ENCODE results near the gene CDS1. TPM values are rescaled to one million over a fixed set of nuclear protein-coding genes. Genes with fewer than 3 reads are reported as not detected.
A peak's percentile ranks its signal among the peaks of the same experiment; 100 is the strongest.

CDS1 gene
- total RNA-seq, 1 donor from 2014 or later: 12.9 TPM

GRCh38 chr4:84579403-84579776, 3.5 kb upstream of the CDS1 start:
- no peak overlapping the region for H3K4me3 ChIP-seq (ENCODE audit: low read depth, low read length)
- peak; percentile 69 for DNase-seq (ENCODE audit: low read depth)
- TF ChIP-seq CTCF (conservative IDR thresholded peaks at IDR 0.05; ENCODE audit: low read depth, low read length): no peak

- TF ChIP-seq CTCF (conservative IDR thresholded peaks at IDR 0.05; ENCODE audit: low read depth, low read length): no peak
- H3K4me3 ChIP-seq (ENCODE audit: low read depth, low read length): peak overlapping the region; percentile 78
- peak; percentile 49 for DNase-seq (ENCODE audit: low read depth)
These were observed 482 bp upstream of the CDS1 start for GRCh38 chr4:84582302-84582987.

- no peak for DNase-seq (ENCODE audit: low read depth)
- no peak for TF ChIP-seq CTCF (conservative IDR thresholded peaks at IDR 0.05; ENCODE audit: low read depth, low read length)
- peak overlapping the region; percentile 78 for H3K4me3 ChIP-seq (ENCODE audit: low read depth, low read length)
These were observed 1.0 kb downstream of the CDS1 start for GRCh38 chr4:84583876-84584380.

GRCh38 chr4:84585251-84585650, 2.3 kb downstream of the CDS1 start:
- H3K4me3 ChIP-seq (ENCODE audit: low read depth, low read length): no peak overlapping the region
- DNase-seq (ENCODE audit: low read depth): no peak
- TF ChIP-seq CTCF (conservative IDR thresholded peaks at IDR 0.05; ENCODE audit: low read depth, low read length): no peak

GRCh38 chr4:84594724-84595123, 11.8 kb downstream of the CDS1 start:
- no peak for TF ChIP-seq CTCF (conservative IDR thresholded peaks at IDR 0.05; ENCODE audit: low read depth, low read length)
- DNase-seq (ENCODE audit: low read depth): no peak
- no peak overlapping the region for H3K4me3 ChIP-seq (ENCODE audit: low read depth, low read length)

GRCh38 chr4:84596826-84597225, 13.9 kb downstream of the CDS1 start:
- TF ChIP-seq CTCF (conservative IDR thresholded peaks at IDR 0.05; ENCODE audit: low read depth, low read length): no peak
- DNase-seq (ENCODE audit: low read depth): no peak
- H3K4me3 ChIP-seq (ENCODE audit: low read depth, low read length): no peak overlapping the region

- no peak overlapping the region for H3K4me3 ChIP-seq (ENCODE audit: low read depth, low read length)
- no peak for TF ChIP-seq CTCF (conservative IDR thresholded peaks at IDR 0.05; ENCODE audit: low read depth, low read length)
- no peak for DNase-seq (ENCODE audit: low read depth)
These were observed 14.5 kb downstream of the CDS1 start for GRCh38 chr4:84597450-84597849.
